Amygdala (tissue), 56 donors: Measurements from ENCODE around the gene DLGAP4.

Experiments
- DNase-seq, 56 donors: peaks; one replicate each; lab custom pipeline; 2025; lab: John Stamatoyannopoulos, UW

Gene DLGAP4

DNA sequence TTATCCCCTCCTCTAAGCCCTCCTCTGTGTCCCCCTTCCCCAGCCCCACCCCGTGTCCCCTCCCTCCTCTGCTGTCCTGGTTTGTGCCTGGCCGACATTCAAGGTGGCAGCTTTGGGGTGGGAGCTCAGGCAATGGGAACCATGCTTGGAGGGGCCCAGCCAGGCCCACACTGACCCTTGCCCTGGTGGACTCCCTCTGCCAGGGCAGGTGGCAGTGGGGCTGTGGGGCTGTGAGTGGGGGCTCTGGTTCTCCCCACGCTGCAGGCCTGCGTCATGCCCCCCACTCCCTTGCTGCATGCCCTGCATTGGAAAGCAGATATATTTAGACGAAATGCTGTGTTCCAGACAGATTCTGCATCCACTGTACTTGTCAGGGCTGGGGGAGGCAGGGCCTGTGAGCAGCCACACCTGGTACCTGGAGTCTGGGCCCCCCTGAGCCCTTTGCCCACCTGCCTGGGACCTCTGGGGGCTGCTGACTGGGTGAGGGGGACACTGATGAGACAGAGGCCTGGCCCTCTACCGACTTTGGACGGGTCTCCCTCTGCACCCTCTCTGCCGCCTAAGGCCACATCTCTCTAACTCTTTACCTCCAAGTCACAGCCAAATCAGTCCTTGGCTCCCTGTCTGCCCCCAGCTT, 14.2 kb downstream of the DLGAP4 start:
- DNase-seq: no peak

GRCh38 chr20:36320898-36321695, 15.0 kb downstream of the DLGAP4 start:
- no peak for DNase-seq

DNA sequence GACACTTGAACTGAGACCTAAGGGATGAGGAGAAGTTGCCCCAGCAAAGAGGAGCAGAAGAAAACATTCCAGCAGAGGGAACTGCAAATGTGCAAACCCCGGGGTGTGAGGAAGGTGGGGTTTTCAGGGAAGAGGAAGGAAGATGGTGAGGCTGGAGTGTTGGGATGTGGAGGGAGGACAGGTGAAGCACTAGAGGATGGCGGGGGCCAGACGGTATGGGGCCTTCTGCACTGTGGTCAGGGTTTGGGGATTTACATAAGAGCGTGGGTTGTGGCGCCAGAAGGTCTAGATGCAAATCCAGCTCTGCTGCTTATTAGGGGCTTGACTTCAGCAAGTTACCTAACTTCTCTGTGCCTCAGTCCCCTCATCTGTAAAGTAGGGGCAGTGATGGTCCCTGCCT, 16.0 kb downstream of the DLGAP4 start:
- no peak for DNase-seq

DNA sequence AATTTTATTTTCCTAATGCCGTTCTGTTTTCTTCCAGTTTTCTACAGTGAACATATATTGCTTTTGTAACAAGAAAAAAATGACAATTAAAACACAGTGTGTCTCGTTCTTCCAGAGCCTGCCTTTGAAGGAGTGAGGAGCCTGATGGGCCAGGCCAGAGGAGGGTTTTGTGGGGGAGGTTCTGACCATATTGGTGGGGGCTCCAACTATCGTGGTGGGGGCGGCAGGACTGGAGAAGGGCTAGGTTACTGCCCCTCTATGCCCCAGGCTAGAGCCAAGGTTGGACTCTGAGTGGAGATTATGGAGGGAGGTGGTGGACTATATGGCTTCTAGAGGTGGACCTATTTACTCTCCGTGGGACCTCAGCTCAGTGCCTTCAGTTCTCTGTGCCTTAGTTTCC, 24.0 kb downstream of the DLGAP4 start:
- no peak for DNase-seq

DNA sequence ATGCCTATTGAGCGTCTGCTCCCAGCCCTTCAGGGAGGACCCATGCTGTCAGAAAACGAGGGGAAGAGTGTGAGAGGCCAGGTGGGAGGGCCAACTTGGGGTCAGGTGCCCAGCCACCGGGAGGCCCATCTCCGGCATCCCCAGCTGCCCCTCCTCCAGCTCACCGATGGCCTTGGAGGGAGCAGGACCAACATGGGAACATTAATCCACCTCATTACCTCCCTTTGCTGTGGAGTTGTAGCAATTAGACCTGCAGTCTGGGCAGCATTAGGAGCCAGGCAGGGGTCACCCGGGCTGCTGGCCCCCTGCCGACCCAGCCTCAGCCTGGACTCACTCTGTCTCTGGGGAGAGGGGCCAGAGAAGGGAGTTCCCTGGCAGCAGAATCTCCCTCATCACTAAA, 25.1 kb downstream of the DLGAP4 start:
- no peak for DNase-seq

GRCh38 chr20:36333841-36334240, 27.7 kb downstream of the DLGAP4 start:
- no peak for DNase-seq

DNA sequence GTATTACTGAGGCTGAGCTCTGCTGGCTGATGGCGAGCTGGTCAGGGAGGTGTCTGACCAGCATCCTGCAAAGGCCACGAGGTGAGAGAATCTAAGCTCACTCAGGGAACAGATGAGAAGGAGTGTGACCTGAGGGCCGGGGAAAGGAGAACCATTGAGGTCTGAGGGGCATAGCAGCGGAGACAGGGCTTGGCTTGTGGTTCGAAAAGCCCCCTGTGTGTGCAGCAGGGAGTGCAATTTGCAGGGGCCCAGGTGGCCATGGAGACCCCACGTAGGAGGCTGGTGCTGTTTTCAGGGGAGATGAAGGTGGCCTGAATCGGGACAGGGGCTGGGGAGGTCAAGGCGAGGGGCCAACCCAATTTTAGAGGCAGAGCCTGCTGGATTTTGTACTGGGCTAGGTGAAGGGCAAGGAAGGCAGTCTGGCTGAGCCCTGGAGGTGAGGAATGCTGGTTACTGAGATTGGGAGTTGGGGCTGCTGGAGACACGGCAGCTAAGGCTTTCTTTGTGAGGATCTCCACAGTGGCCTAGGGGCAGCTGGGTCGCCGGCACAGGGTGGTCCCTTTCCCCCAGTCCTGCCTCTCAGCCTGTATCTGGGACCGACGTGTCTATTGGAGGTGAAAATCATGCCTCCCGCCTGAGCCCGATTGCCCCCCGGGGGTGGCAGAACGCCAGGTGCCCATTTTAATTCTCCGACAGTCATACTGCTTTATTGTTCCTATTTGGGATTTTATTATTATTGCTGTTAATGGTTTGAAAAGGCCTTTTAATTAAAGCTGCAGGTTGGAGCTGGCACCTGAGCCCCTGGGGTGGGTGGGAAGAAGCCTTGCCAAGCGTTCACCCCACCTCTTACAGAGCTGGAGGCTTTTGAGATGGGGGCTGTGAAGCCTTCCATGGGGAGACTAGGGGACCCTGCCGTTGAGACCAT, 28.4 kb downstream of the DLGAP4 start:
- DNase-seq: no peak

DNA sequence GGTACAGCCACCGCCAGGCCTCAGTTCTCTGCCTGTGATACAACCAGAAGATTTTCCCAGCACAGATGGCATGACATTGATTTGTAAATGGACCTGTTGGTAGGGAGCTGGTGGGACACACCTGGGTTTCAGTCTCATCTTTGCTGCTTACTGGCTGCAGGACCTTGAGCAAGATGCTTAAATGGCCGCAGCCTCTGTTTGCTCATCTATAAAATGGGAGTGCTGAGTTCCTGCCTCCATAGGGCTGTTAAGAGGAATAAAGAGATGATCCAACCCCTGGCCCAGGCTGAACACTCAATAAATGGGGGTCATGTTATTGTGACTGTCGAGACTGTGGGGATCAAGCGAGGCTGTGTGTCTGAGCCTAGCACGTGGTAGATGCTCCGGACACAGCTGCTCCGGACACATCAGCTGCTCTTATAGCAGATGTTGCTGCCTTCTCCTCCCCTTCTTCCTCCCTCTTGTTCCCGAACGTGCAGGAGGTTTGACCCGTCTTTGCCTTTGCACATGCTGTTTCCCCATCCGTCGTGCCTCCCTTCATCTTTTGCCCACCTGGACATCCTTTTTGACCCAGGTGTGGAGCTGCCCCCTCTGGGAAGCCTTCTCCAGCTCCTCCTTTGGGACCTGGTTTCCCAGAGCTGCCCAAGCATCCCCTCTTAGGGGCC, 29.2 kb downstream of the DLGAP4 start:
- DNase-seq: no peak

DNA sequence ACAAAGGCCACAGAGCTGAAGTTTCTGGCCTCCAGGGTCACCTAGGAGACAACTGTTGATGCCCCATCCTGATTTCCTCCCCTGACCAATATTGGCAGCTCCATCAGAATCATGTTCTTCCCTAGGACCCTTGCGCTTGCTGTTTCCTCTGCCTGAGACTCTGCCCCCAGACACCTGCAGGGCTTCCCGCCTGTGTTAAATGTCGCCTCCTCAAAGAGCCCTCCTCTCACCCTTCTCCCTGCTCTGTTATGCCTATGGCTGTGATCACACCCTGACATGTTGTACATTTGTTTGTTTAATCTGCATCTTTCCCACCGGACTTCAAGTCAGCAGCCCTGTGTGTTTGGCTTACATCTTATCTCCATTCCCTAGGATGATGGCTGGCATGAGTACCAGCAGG, 30.1 kb downstream of the DLGAP4 start:
- no peak for DNase-seq

GRCh38 chr20:36336954-36337704, 31.0 kb downstream of the DLGAP4 start:
- DNase-seq: no peak

DNA sequence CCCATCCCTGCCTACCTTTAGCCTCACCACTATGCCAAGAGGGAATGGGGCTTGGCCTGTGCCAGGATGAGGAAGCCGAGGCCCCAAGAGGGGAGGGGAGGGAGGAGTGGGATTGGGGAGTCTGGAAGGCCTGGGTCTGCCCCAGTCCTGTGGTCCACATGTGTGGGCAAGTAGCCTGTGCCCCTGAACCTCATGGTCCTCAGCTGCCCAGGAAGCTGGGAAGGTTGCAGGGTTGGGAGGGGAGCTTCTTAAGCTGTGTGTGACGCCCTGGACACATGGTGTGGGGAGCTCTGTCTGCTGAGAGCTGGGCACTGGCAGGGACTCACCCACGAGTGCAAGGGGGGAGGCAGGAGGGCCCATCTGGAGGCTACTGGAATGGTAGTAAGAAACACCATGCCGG, 31.7 kb downstream of the DLGAP4 start:
- no peak for DNase-seq

- no peak for DNase-seq
Measured at GRCh38 chr20:36339646-36340592, 33.8 kb downstream of the DLGAP4 start.

GRCh38 chr20:36340593-36340990, 34.5 kb downstream of the DLGAP4 start:
- DNase-seq: no peak

DNA sequence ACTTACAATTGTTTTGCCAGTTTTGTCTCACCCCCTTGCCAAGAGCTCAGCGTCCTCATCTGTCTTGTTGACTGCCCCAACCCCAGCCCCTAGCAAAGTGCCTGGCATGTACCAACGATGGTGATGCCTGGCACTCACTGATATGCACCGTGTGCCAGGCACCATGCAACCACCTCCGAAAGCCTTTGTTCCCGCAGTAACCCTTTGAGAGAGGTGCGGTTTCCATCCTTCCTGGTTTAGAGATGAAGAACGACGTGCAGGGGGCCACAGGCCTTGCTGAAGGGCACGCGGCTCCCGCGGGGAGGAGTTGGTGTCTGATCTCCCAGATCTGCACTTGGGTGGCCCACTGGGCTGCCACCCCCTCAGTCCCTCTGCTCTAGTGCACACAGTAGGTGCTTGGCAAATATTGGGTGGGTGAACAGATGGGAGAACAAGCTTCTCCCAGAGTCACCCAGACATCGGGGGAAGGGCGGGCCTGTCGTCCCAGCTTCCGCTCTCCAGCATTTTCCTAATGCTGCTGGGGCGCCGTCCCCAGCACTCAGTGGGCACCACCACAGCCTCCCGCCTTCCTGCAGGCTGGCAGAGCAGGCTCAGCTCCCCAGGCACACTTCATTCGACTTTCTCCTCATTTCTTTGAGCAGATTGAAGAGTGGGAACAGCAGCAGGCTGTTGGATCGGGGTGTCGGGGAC, 35.3 kb downstream of the DLGAP4 start:
- no peak for DNase-seq

DNA sequence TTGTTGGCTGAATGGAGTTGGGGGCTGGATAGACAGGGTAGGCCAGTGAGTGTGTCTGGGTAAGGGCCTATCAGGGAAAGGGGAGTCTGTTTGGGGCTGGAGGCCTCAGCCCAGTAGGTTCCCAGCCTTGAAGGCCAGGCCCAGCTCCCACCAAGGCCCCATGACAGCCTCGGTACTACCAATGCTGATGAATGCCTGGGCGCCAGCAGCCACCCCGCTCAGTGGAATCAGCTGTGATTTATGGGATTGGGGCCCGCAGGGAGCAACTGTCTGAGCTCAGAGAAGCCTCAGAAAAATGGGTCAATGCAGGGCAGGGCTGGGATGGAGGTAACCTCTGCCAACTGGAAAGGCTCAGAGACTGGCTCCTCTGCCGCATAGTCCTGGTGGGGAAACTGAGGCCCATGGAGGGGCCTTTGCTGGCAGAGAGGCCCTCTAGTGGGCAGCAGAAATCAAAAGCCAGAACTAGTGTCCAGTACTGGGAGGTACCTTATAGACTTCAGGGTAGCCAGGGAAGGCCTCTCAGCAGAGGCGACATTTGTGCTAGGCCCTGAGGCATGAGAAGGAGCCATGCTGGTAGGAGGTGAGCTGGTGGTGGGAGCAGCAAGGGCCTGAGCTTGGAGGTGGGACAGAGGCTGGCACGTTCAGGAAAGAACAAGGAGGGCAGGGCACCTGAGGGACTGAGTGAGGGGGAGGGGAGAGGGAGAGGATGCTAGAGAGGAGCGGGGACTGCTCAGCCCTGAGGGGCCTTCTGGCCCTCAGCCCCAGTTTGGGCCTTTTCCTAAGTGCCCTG, 36.4 kb downstream of the DLGAP4 start:
- no peak for DNase-seq

GRCh38 chr20:36343641-36344040, 37.5 kb downstream of the DLGAP4 start:
- DNase-seq: no peak

DNA sequence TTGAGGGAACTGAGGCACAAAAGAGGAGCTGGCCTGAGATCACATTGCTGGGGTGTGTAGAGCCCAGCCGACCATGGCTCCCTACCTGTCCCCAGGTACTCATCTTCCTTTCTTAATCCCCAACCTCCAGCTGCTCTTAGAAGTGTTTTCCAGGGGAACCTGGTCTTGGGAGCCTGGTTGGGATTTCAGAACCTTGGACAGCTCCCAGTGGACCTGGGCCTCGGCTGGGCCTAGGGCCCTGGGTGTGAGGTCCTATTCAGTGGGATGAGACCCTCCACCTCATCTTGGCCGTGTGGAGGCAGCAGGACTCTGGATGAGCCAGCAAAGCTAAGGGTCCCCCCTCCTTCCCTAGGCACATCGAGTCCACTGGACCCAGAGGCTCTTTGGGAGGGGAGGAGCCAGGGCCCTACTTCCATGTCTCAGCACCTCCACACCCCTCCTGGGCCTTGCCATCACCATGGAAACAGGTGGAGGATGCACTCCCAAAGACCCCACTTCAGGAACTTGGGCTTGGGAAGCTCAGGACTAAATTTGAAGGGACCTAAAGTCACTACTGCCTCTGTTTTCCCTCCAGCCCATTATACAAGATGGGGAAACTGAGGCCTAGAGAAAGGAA, 38.5 kb downstream of the DLGAP4 start:
- no peak for DNase-seq
